ENCODE measurements around the gene SNPH.
A peak's percentile ranks its signal among the peaks of the same experiment; 100 is the strongest.

Gene SNPH

GRCh38 chr20:1301031-1301529, 35.0 kb downstream of the SNPH start:
- TF ChIP-seq REST (IDR thresholded peaks at IDR 0.05; ENCODE audit: low read depth), result peak; percentile 43; the same call in 1 of the 2 replicates
- no peak for TF ChIP-seq EGR1 (IDR thresholded peaks at IDR 0.05)
- TF ChIP-seq ZBTB7A (IDR thresholded peaks at IDR 0.05; ENCODE audit: low read depth), result no peak
- no peak for TF ChIP-seq CEBPB (IDR thresholded peaks at IDR 0.05)
- TF ChIP-seq TEAD4 (IDR thresholded peaks at IDR 0.05), result no peak
- no peak for TF ChIP-seq YY1 (IDR thresholded peaks at IDR 0.05; ENCODE audit: low read depth)

- no peak for TF ChIP-seq EGR1 (IDR thresholded peaks at IDR 0.05)
- no peak for TF ChIP-seq ZBTB7A (IDR thresholded peaks at IDR 0.05; ENCODE audit: low read depth)
- peak; percentile 89 for TF ChIP-seq NFIC (IDR thresholded peaks at IDR 0.05)
- no peak for TF ChIP-seq REST (IDR thresholded peaks at IDR 0.05; ENCODE audit: low read depth)
Measured at GRCh38 chr20:1302685-1303541, 36.8 kb downstream of the SNPH start.

- TF ChIP-seq RAD21 (IDR thresholded peaks at IDR 0.05; ENCODE audit: low read depth), result no peak
- no peak for TF ChIP-seq TEAD4 (IDR thresholded peaks at IDR 0.05)
- TF ChIP-seq YY1 (IDR thresholded peaks at IDR 0.05; ENCODE audit: low read depth), result no peak
- TF ChIP-seq CREB1 (IDR thresholded peaks at IDR 0.05; ENCODE audit: low read depth), result no peak
- no peak for TF ChIP-seq EP300 (IDR thresholded peaks at IDR 0.05; ENCODE audit: borderline replicate concordance)
- TF ChIP-seq TCF12 (IDR thresholded peaks at IDR 0.05; ENCODE audit: low read depth), result no peak
- no peak for TF ChIP-seq REST (IDR thresholded peaks at IDR 0.05; ENCODE audit: low read depth)
- TF ChIP-seq FOXM1 (IDR thresholded peaks at IDR 0.05; ENCODE audit: borderline replicate concordance, low read depth), result no peak
- no peak for TF ChIP-seq USF1 (IDR thresholded peaks at IDR 0.05)
- no peak for TF ChIP-seq TAF1 (IDR thresholded peaks at IDR 0.05; ENCODE audit: low read depth)
- TF ChIP-seq MAX (IDR thresholded peaks at IDR 0.05), result no peak
- no peak for TF ChIP-seq ZBTB7A (IDR thresholded peaks at IDR 0.05; ENCODE audit: low read depth)
- TF ChIP-seq EGR1 (IDR thresholded peaks at IDR 0.05), result no peak
- TF ChIP-seq NFIC (IDR thresholded peaks at IDR 0.05), result no peak
- no peak for TF ChIP-seq CEBPB (IDR thresholded peaks at IDR 0.05)
Measured at GRCh38 chr20:1304710-1305515, 38.8 kb downstream of the SNPH start.

GRCh38 chr20:1305712-1306111, 39.6 kb downstream of the SNPH start:
- TF ChIP-seq NFIC (IDR thresholded peaks at IDR 0.05), result no peak
- TF ChIP-seq FOXM1 (IDR thresholded peaks at IDR 0.05; ENCODE audit: borderline replicate concordance, low read depth), result no peak
- TF ChIP-seq REST (IDR thresholded peaks at IDR 0.05; ENCODE audit: low read depth), result no peak
- no peak for TF ChIP-seq ZBTB7A (IDR thresholded peaks at IDR 0.05; ENCODE audit: low read depth)
- no peak for TF ChIP-seq MAX (IDR thresholded peaks at IDR 0.05)
- no peak for TF ChIP-seq YY1 (IDR thresholded peaks at IDR 0.05; ENCODE audit: low read depth)
- TF ChIP-seq EGR1 (IDR thresholded peaks at IDR 0.05), result no peak
- no peak for TF ChIP-seq USF1 (IDR thresholded peaks at IDR 0.05)
- TF ChIP-seq TCF12 (IDR thresholded peaks at IDR 0.05; ENCODE audit: low read depth), result no peak

Data from Ishikawa (cell line).